Skeletal muscle cell (primary cell): ENCODE measurements around the gene CROCC2.

ENCODE experiments used
- DNase-seq: peaks from one replicate; pipeline ENCODE4 v3.0.0-alpha.2; 2010; ENCODE audit warnings: low read depth
- H3K4me3 ChIP-seq: 2 replicates; pipeline ENCODE4 v1.5.1; 2011; ENCODE audit warnings: low read depth, mild to moderate bottlenecking, control low read depth, low read length, moderate library complexity

Gene CROCC2

DNA sequence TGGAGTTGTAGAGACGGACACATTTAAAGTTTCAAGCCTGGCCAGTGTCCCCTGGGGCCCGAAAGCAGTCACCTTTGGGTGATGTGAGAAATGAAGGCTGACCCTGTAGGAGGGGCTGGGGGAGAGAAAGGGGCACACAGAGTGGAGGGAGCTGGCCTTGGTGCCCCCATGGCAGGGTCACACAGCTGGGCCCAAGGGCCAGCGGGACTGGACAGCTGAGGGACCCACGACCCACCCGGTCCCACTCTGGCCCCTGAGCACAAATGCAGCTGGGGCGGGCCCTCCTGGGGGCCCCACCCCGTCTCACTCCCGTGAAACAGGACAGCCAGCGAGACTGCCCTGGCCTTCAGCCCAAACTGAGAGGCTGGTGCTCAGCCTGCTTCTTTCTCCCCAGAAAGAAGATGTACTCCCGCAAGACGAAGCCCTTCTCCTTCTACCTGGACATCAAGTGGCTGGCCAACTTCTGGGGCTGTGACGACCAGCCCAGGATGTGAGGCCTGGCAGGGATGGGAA is 31.4 kb upstream of the CROCC2 start:
- DNase-seq = no peak
- no peak overlapping the region for H3K4me3 ChIP-seq

DNA sequence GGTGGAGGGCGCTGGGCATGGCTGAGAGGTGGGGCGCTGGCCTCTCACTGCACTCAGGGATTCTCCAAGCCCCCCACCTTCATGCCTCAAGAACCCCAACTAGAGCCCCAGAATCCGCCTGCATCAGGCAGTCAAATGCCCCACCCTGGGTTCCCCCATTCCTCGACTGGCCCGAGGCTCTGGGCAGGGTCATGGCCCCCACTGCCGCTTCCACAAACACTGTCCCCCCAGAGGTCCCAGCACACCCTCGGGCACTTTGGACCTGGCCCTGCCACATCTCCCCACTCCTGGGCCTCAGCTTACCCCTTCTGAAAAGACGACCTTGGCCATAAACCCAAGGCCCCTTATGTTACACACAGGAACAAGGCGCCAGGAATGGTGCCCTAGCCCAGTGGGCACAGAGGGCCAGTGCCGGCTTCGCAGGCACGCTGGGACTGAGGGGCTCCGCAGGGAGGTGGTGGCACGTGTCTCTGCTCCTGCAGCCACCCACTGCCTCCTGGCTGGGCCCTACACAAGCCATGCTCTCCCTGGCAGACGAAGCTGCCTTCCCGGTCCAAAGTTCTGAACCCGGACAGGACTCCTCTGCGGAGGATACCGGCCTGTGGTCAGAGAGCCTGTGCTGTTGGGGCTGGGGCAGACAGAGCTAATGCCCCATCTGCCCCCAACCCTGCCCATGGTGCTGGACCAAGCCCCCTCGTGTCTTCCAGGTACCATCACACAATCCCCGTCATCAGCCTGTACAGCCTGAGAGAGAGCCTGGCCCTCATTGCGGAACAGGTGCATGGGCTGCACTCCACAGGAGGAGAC is 30.7 kb upstream of the CROCC2 start:
- no peak for DNase-seq
- H3K4me3 ChIP-seq = no peak overlapping the region

DNA sequence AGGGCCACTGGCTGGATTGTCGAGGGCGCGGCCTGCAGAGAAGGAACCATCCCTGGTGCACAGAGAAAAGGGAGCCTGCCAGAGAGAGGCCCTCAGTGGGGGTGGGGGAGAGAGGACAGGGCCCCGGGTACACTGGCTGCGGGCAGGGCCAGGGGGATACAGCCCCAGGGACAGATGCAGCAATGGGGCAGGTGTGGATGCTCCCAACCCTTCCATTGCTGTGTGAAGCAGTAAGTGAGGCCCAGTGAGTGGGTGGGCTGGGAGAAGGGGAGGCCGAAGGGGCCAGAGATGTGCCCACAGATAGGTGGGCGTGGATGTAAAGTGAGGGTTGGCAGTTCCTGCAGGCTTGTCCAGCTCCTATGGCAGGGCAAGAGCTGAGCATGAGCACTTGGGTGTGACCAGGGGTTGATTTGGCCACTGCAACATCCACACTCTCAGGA is 30.1 kb upstream of the CROCC2 start:
- no peak for DNase-seq
- no peak overlapping the region for H3K4me3 ChIP-seq

DNA sequence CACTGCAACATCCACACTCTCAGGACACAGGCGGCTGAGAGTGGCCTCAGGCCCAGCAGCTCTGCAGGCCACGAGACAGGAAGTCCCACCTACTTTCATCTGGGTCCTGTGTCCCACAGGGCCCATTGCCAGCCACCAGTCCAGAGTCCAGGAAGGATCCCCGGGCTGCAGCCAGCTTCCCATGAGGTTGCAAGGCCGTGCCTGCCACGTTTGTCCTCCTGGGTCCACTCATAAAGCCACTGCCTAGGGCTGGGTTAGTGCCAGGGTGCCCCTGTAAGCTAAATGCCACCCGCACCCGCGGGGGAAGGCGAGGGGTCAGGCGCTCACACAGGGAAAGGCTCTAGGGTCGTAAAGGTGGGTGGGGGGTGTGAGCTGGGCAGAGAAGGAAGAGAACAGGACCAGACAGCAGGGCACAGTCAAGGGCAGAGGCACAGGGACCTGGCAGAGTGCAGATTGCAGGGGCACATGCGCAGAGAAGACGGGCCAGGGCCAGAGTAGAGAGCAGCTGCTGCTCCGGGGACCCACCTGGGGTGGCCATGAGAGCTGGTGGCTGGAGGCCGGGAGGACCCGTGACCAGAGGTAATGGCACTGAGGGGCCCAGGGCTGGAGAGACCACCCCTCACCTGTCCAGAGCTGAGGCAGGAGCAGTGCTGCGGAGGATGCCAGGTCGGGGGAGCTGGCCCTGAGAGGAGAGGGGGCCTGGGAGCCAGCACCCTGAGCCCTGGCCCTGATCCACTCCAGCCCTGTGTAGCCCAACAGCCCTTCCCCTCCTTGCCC is 29.5 kb upstream of the CROCC2 start:
- no peak for DNase-seq
- no peak overlapping the region for H3K4me3 ChIP-seq

DNA sequence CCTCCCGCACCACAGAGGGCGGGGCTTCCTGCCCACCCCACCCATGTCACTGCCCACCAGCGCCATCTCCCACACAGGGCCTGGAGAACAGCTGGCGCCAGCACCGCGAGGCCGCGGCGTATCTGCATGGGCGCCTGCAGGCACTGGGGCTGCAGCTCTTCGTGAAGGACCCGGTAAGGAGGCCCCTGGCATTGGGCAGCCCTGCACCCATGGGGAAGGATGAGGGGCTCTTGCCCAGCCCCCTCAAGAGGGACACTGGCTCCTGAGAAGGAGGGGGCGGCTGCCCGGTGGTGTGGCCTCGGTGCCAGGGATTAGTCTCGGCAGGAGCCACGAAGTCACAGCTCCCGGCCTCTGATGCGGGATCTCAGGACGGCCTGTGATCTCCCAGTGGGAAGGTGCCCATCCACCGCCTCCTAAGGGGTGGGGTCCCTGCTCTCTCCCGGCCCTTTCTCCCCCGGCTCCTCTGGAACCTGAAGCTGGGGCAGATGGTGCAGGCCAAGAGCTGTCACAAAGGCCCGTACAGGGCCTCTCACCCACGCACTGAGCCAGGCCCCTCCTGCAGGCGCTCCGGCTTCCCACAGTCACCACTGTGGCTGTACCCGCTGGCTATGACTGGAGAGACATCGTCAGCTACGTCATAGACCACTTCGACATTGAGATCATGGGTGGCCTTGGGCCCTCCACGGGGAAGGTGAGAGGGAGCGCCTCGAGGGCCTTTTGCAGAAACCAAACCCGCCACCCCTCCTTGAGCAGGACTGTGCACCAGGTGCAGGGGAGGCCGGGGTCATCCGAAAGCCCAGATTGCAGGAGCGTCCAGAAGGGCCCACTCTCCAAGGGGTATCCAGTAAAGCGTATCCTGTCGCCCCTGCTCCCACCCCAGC is 28.4 kb upstream of the CROCC2 start:
- no peak overlapping the region for H3K4me3 ChIP-seq
- DNase-seq = no peak

DNA sequence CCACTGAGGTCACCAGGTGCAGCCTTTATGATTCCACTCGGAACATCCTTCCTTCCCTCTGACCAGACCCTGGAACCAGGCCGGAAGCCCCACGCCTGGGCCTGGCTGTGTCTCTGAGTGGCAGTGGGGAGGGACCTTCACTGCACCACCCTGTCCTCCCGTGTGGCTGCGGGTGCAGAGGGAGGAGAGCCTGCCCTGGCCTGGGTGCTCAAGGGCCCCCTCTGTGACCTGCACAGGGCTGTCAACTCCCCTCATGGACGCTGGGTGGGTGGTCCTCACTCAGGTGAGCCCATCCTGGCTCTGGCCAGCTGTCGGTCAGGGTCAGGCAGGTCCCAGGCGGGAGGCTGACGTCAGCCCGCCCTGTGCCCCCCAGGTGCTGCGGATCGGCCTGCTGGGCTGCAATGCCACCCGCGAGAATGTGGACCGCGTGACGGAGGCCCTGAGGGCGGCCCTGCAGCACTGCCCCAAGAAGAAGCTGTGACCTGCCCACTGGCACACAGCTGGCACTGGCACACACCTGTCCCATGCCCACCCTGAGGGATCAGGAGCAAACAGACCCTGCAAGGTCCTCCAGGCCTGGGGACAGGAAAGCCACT is 27.7 kb upstream of the CROCC2 start:
- no peak for DNase-seq
- H3K4me3 ChIP-seq = no peak overlapping the region

DNA sequence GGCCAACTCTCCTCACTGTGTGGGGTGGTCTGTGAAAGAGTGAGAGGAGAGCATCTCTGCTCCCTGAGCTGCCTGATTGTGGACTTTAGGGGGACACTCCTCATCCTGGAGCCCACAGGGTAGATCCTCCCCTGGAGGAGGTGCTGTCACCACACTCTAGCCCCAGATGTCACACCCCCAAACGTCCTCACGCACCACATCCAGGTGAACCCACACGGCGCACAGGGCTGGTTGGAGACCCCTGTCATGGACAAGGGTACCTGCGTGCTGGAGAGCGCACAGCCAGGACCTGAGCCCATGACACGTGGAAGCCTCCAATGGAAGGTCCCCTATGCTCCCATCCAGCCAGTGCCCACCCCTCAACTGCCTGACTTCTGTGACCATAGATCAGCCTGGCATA is 27.0 kb upstream of the CROCC2 start:
- H3K4me3 ChIP-seq = no peak overlapping the region
- no peak for DNase-seq

DNA sequence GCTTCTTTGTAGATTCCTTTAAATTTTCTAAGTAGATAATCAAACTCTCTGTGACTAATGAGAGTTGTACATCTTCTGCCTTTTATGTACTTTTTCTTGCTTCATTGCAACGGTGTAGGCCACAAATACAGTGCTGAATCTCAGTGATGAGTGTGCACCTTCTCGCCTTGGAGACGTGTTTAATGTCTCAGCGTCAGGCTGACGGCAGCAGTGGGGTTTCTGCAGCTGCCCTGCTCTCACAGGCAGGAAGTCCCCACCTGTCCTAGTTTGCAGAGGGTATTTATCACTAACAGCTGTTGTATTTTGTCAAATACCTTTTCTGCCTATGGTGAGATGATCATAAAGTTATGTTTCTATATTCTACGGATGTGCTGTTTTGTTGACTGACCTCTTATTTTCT is 24.2 kb upstream of the CROCC2 start:
- peak; percentile 25 for DNase-seq
- no peak overlapping the region for H3K4me3 ChIP-seq

DNA sequence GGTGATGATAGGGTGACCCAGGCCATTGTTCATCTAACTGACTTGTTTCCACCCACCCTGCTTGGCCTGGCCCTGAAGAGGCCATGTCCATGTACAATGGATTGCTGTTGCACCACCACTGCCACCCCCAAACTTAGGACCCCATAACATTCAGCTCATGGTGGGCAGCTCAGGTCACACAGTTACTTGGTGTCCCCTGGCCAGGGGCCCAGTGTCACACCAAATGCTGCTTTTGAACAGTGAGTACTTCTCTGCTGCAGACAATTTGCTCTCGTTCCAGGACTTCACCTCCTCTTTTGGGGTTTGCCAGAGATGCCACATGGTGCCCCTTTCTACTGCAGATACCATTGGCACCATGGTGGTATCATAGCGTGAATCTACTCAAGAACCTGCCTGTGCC is 21.9 kb upstream of the CROCC2 start:
- H3K4me3 ChIP-seq = no peak overlapping the region
- DNase-seq = no peak

DNA sequence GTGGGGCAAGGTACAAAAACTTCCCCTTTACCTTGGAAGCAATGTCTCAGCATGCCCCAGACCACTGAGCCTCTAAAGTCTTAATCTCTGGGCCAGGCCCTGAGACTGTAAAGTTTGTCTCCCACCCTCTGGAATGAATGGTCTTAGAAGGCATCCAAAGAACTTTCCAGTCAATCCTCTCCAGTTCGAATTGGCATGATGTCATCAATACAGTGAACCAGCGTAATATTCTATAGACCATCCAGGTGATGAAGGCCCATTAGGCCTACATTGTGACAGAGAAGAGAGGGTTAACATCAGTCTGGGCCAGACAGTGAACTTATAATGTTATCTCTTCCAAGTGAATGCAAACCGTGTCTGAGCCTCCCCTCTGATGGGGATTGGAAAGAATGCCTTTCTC is 21.4 kb upstream of the CROCC2 start:
- no peak overlapping the region for H3K4me3 ChIP-seq
- DNase-seq = no peak

DNA sequence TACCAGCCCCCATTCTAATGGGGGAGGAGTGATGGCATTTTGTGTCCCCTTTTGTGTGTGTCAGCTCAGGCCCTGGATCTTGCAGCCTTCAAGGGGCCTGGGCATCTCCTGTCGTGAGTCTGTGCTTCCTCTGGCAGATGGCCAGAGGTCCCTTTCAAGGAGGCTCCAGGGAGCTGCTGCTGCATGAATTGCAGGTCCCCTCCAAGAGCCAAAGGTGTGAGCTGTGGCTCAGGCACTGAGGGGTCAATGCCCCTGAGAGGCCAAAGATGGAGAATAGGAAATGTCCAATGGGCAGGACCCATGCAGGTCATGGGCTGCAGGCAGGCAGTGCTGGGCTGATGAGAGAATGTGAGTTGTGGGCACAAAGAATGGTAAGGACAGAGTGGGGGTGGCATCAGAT is 20.6 kb upstream of the CROCC2 start:
- no peak overlapping the region for H3K4me3 ChIP-seq
- no peak for DNase-seq

DNA sequence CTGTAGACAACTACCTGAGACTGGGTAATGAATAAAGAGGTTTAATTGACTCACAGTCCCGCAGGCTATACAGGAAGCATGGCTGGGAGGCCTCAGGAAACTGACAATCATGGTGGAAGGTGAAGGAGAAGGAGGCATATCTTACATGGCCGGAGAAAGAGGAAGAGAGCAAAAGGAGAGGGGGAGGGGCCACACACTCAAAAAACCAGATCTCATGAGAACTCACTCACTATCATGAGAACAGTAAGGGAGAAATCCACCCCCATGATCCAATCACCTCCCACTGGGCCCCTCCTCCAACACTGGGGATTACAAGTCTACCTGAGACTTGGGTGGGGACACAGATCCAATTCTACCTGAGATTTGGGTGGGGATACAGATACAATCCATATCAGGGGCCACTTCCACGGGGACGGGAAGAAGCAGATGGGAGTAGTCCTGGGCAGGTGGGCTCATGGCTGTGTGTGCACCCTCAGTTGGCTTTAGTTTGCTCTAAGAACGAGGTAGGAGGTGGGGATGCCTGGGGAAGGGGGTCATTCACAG is 20.0 kb upstream of the CROCC2 start:
- no peak for DNase-seq
- H3K4me3 ChIP-seq = no peak overlapping the region

DNA sequence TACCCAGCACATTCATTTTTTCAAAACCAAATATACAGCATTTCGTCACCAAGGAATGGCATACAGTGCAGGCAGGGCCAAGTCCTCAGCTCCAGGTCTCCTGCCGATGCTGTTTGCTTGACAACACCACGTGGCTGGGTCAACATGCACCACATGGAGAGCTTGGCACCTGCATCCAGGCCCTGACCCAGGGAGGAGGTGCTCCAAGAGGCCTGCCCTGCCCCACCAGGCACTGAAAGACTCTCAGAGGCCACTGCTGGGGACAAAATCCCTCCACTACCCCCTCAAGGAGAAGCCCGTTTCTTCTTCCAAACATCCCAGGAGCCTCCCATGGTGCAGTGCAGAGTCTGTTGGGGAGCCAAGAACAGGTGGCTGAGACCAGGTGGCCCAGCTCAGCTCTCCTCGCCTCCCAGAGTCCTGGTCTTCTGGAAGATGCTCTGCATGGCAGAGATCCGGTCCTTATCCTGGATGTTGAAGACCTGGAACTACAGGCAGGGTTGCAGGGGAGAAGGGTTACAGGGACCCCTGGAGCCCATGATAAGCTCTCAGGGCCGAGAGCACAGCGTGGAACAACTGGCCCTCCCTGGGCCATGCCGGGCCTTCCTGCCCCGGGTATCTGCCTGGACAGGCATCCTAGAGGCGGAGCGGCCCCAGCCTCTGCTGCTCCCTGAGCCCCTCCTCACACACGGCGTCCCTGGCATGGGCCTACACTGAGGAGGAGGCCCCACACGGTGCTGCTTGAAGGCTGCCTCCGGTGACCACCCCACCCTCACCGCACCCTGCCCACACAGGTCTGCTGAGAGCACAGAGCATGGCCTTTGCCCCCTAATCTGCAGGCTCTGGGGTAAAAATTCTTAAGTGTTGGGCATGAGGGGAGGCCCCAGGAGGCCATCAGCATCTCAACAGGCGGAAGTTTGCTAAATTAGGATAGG is 19.2 kb upstream of the CROCC2 start:
- DNase-seq = no peak
- no peak overlapping the region for H3K4me3 ChIP-seq

DNA sequence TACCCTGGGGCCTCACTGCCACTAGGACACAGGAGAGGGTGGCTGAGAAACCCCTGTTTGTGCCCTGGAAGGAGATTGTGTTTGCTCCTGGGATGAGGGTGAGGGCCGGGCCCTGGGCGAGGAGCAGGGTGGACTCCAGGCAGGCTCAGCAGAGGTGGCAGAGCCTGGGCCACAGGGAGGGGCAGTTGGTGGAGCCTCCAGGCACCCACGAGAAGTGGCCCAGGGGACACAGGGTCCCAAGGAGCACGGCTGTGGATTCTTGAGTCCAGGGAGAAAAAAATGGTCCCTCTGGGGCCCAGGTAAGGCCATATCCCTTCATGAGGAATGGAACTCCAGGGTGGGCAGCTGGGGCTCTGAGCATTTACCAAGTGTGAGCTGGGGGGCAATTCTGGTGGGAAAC is 18.5 kb upstream of the CROCC2 start:
- H3K4me3 ChIP-seq = no peak overlapping the region
- DNase-seq = no peak

DNA sequence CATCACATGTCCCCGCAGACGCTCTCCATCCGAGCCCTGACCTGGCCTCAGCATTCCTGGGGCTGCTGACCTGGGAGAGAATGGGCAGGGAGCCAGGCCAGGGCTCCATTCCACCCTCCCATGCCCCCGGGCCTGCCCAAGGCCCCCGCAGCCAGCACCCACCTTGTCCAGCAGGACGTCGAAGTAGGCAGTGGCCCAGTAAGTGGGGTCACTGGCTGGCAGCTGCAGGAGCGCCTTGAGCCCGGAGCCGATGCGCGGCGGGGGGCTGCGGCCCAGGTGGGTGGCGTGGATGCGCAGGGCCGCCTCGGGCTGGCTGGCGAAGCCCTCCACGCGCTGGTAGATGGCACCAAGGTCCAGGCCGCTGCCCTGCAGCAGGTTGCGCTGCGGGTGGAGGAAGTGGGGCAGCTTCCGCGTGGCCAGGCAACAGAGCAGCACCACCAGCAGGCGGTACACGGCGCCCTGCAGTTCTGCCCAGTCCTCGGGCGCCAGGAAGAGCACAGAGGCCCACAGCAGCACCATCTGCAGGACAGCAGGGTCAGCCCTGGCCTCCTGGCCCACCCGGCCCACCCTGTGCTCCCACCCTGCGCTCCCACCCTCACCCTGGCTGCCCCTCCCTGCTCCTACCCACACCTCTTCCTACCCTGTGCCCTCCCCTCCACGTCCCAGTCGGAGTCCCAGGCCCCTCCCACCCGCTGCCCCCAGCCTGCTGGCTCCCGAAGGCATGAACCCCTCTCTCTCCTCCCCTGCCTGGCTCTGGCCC is 17.8 kb upstream of the CROCC2 start:
- DNase-seq = no peak
- no peak overlapping the region for H3K4me3 ChIP-seq

DNA sequence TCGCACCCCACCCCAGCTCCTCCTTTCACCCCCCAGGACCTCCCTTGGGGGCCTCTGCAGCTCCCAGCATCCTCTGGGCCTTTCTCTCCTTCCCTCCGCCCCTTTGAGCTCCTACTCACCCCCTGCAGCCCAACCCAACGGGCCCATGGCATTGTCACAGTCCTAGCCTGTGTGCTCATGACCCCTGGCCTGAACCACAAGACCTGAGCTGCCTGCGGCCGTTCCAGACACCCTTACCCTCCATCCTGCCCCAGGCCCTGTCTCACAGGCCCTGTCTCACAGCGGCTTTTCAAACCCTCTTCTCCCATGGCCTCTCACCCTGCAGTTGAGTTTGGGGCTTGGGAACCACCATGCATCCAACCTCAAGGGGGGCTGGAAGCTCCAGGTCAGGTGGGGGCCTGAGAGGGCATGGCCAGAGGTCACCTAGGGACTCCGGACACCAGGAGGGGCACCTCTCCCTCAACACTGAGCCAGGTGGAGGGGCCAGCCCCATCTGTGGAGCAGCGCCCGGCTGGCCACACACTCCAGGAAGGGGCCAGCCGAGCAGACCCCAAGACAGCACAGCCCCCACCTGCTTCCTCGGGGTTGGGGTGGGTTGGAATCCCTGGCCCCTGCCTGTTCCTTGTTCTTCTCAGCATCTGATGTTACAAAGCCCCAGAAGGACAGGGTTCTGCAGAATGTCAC is 17.1 kb upstream of the CROCC2 start:
- no peak for DNase-seq
- H3K4me3 ChIP-seq = no peak overlapping the region
